ENCODE measurements around the gene RNF207. TPM values are rescaled to one million over a fixed set of nuclear protein-coding genes. Genes with fewer than 3 reads are reported as not detected.
A peak's percentile ranks its signal among the peaks of the same experiment; 100 is the strongest.

The RNF207 gene
- total RNA-seq, 4 donors from 2014 or later, result 3.0 to 34.1 (median 18.3) TPM

DNA sequence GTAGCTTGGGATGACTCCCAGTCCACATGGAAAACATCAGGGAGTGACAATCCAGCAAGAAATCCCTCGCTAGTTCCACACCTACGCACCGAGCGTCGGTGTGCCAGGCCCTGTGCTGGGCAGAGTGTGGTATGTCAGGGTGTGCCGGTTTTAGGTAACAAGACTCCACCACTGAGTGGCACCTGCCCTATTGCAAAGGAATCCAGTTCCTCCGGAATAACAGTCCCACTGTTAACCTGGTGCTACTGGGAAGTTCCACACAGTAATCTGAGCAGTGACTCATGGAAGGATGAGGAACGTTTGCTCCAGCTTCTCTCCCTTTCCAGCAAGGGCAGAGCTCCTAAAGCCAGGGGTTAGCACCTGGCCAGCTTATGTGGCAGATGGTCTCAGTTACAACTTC, 14.3 kb downstream of the RNF207 start:
- Histone ChIP-seq H3K36me3 (peaks cover 0 to 60% of the 10 kb centered on the region in 2 donors), H3K27ac (no peak overlapping the region), H3K4me1 (peaks cover 0 to 8% (median 0%) of the 10 kb centered on the region in 3 donors), H3K27me3 (no peaks in the 10 kb centered on the region), H3K4me3 (no peak overlapping the region), H3K9me3 (no peaks in the 10 kb centered on the region)
- 29 to 64% methylated on average over 1 to 4 of the region's 8 CpGs for WGBS, 2 donors (ENCODE audit: low coverage in 1 of 2)
- no peak for ATAC-seq
- TF ChIP-seq EP300 (IDR thresholded peaks at IDR 0.05) (no peak), POLR2AphosphoS5 (IDR thresholded peaks at IDR 0.05) (no peak), POLR2A (IDR thresholded peaks at IDR 0.05) (no peak)
- TF ChIP-seq, protein P1, sequence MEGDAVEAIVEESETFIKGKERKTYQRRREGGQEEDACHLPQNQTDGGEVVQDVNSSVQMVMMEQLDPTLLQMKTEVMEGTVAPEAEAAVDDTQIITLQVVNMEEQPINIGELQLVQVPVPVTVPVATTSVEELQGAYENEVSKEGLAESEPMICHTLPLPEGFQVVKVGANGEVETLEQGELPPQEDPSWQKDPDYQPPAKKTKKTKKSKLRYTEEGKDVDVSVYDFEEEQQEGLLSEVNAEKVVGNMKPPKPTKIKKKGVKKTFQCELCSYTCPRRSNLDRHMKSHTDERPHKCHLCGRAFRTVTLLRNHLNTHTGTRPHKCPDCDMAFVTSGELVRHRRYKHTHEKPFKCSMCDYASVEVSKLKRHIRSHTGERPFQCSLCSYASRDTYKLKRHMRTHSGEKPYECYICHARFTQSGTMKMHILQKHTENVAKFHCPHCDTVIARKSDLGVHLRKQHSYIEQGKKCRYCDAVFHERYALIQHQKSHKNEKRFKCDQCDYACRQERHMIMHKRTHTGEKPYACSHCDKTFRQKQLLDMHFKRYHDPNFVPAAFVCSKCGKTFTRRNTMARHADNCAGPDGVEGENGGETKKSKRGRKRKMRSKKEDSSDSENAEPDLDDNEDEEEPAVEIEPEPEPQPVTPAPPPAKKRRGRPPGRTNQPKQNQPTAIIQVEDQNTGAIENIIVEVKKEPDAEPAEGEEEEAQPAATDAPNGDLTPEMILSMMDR (IDR thresholded peaks at IDR 0.05), result no peak

DNA sequence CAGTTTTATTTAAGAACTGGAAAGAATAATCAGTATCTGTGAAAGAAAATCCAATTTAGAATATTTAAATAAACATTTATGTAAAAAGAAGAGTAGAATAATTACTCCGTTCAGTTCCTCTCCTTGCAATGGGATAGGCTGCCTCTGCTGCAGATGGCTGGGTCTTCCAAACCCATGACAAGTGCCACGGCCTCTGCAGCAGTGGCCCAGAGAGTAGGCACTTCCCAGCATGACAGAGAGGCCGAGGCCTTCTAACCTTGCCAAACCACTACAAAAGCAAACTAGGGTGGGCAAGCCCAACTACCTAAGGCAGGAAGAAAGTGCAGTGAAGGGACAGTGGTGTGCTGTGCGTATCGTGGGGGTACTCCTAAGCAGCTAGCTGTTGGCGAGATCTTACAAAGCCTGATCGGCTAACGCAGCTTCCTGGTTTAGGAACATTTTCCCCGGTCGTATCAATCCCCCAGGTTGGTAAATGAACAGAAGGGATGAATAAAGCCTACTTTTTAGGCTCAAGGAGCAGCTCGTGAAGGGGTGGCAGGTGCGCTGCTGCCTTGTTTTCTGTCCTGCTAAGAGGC, 15.4 kb downstream of the RNF207 start:
- H3K27ac ChIP-seq, result no peak overlapping the region
- WGBS, 2 donors (ENCODE audit: low coverage in 1 of 2), result 86 to 91% methylated on average over 5 to 9 of the region's 12 CpGs
- TF ChIP-seq POLR2A (IDR thresholded peaks at IDR 0.05), result no peak
- TF ChIP-seq EP300 (IDR thresholded peaks at IDR 0.05), result no peak
- no peak for TF ChIP-seq POLR2AphosphoS5 (IDR thresholded peaks at IDR 0.05)
- peaks cover 0 to 62% of the 10 kb centered on the region in 2 donors for H3K36me3 ChIP-seq
- no peak for ATAC-seq
- no peaks in the 10 kb centered on the region for H3K27me3 ChIP-seq
- peaks cover 0 to 8% (median 0%) of the 10 kb centered on the region in 3 donors for H3K4me1 ChIP-seq
- H3K9me3 ChIP-seq, result no peaks in the 10 kb centered on the region
- H3K4me3 ChIP-seq, result no peak overlapping the region

DNA sequence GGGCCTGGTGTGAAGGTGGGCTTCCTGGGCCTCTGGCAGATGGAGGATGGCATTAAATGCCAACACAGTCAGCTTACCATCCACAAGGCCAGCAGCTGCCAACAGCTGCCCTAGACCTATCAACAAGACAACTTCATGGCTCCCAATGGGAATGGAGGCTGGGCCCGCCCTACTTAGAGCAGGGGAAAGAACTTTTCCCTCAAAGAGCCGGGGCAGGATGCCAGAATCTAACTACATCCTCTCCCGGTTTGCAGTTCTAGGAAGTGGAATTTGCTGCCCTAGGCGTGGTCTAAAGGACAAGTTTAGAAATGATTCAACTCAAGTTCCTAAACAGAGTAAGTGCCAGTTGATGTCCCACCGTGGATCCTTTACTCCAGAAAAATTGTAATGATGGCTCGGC, 16.7 kb downstream of the RNF207 start:
- no peaks in the 10 kb centered on the region for H3K9me3 ChIP-seq
- H3K4me3 ChIP-seq, result no peak overlapping the region

DNA sequence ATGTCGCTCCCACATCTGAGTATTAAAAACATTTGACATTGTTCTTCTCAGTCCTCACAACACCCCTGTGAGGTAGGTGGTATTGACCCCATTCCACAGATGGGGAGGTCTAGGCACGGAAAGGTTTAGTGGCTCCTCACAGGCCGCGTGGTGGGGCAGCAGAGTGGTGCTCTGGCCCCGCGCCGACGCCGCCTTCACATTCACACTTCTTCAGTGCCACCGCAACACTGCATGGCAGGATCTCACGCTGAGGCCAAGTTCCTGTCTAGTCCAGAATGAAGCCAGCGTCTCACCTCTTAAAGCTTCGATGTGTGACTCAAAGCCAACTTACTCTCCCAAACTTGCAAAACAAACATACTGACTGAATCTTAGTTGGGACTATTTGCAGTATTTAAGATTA, 17.7 kb downstream of the RNF207 start:
- Histone ChIP-seq H3K9me3 (no peaks in the 10 kb centered on the region), H3K4me3 (no peak overlapping the region), H3K4me1 (peaks cover 0 to 8% (median 0%) of the 10 kb centered on the region in 3 donors), H3K27ac (no peak overlapping the region), H3K27me3 (no peaks in the 10 kb centered on the region), H3K36me3 (peaks cover 0 to 83% of the 10 kb centered on the region in 2 donors)
- 94 to 97% methylated on average over 3 to 13 of the region's 13 CpGs for WGBS, 2 donors (ENCODE audit: low coverage in 1 of 2)
- ATAC-seq, result no peak
- TF ChIP-seq, protein P1 (IDR thresholded peaks at IDR 0.05), result no peak
- no peak for TF ChIP-seq POLR2A (IDR thresholded peaks at IDR 0.05)
- TF ChIP-seq EP300 (IDR thresholded peaks at IDR 0.05), result no peak
- no peak for TF ChIP-seq POLR2AphosphoS5 (IDR thresholded peaks at IDR 0.05)

More for the DNA sequence above, 16.7 kb downstream of the RNF207 start:
- H3K27ac ChIP-seq, result peak overlapping the region in 3 of 4 donors; percentile 18 to 40 (median 22)
- H3K27me3 ChIP-seq, result no peaks in the 10 kb centered on the region
- WGBS, 2 donors (ENCODE audit: low coverage in 1 of 2), result 33 to 40% methylated on average over 4 to 6 of the region's 6 CpGs
- H3K4me1 ChIP-seq, result peaks cover 0 to 8% (median 0%) of the 10 kb centered on the region in 3 donors
- ATAC-seq, result peak; percentile 41
- H3K36me3 ChIP-seq, result peaks cover 0 to 73% of the 10 kb centered on the region in 2 donors
- TF ChIP-seq EP300 (IDR thresholded peaks at IDR 0.05), result no peak
- TF ChIP-seq, protein P1 (IDR thresholded peaks at IDR 0.05), result no peak
- TF ChIP-seq POLR2AphosphoS5 (IDR thresholded peaks at IDR 0.05), result no peak
- TF ChIP-seq POLR2A (IDR thresholded peaks at IDR 0.05), result no peak

DNA sequence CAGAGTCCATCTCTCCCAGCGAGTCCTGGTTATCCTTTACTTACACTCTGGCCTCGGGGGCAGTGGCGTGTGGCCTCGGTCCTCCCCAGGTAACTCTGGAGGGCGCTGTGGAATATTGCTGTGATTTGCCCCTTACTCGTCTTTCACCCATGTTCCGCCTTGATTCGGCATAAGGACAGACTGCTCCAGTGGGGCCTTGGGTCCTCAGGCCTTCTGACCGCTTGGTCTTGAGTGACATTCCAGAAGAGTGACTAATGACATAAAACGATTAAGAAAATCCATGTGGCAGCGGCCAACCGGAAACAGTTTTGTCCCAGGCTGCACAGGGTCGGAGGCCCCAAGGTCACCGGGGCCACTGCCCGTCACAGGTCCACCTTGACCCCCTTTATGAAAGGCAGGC, 18.8 kb downstream of the RNF207 start:
- TF ChIP-seq POLR2A (IDR thresholded peaks at IDR 0.05), result no peak
- TF ChIP-seq POLR2AphosphoS5 (IDR thresholded peaks at IDR 0.05), result no peak
- TF ChIP-seq EP300 (IDR thresholded peaks at IDR 0.05), result no peak
- TF ChIP-seq, protein P1 (IDR thresholded peaks at IDR 0.05), result no peak
- H3K4me3 ChIP-seq, result no peak overlapping the region
- H3K27ac ChIP-seq, result no peak overlapping the region
- peaks cover 0 to 8% (median 0%) of the 10 kb centered on the region in 3 donors for H3K4me1 ChIP-seq
- no peaks in the 10 kb centered on the region for H3K27me3 ChIP-seq
- no peak for ATAC-seq
- 72 to 80% methylated on average over 1 to 11 of the region's 15 CpGs for WGBS, 2 donors (ENCODE audit: low coverage in 1 of 2)
- H3K36me3 ChIP-seq, result peaks cover 0 to 94% of the 10 kb centered on the region in 2 donors
- no peaks in the 10 kb centered on the region for H3K9me3 ChIP-seq
